GM12864 (cell line): ENCODE measurements around the gene BAZ2B.

Experiments used
- DNase-seq: peaks from one replicate; pipeline ENCODE4 v3.0.0-alpha.2; 2011; ENCODE audit warnings: low read depth
- H3K4me3 ChIP-seq: 2 replicates; pipeline ENCODE4 v1.5.1; 2011; ENCODE audit warnings: mild to moderate bottlenecking, low read depth, low read length, control low read depth
- CTCF ChIP-seq: IDR thresholded peaks from 2 replicates; pipeline ENCODE4 v1.5.1; 2011; ENCODE audit warnings: low read depth, mild to moderate bottlenecking, moderate library complexity, low read length, control low read depth, inconsistent platforms; ENCODE audit errors: missing control alignments

BAZ2B gene

GRCh38 chr2:159550231-159550630 lies 66.1 kb downstream of the BAZ2B start:
- H3K4me3 ChIP-seq = no peak overlapping the region
- no peak for DNase-seq
- no peak for TF ChIP-seq CTCF

GRCh38 chr2:159549234-159549633 lies 67.1 kb downstream of the BAZ2B start:
- no peak overlapping the region for H3K4me3 ChIP-seq
- TF ChIP-seq CTCF = no peak
- DNase-seq = no peak

- no peak for TF ChIP-seq CTCF
- DNase-seq = no peak
These were observed 69.5 kb downstream of the BAZ2B start for GRCh38 chr2:159546716-159547430.

GRCh38 chr2:159546039-159546438 lies 70.3 kb downstream of the BAZ2B start:
- TF ChIP-seq CTCF = no peak
- DNase-seq = no peak
- no peak overlapping the region for H3K4me3 ChIP-seq

More at GRCh38 chr2:159546716-159547430, 69.5 kb downstream of the BAZ2B start:
- H3K4me3 ChIP-seq = no peak overlapping the region

- TF ChIP-seq CTCF = no peak
- H3K4me3 ChIP-seq = no peak overlapping the region
- no peak for DNase-seq
These were observed 71.3 kb downstream of the BAZ2B start for GRCh38 chr2:159545085-159545484.

- TF ChIP-seq CTCF = no peak
- no peak for DNase-seq
- H3K4me3 ChIP-seq = no peak overlapping the region
These were observed 74.2 kb downstream of the BAZ2B start for GRCh38 chr2:159542101-159542500.

- H3K4me3 ChIP-seq = no peak overlapping the region
- no peak for TF ChIP-seq CTCF
- DNase-seq = no peak
These were observed 76.6 kb downstream of the BAZ2B start for GRCh38 chr2:159539701-159540100.
